Glomerular visceral epithelial cell (primary cell): Measurements from ENCODE around the gene CACNA1C.
A peak's percentile ranks its signal among the peaks of the same experiment; 100 is the strongest.

ENCODE experiments used
- DNase-seq: peaks from one replicate; pipeline ENCODE4 v3.0.0-alpha.2; 2016; ENCODE audit errors: extremely low spot score

CACNA1C gene

GRCh38 chr12:2551412-2551900, 498.7 kb downstream of the CACNA1C start:
- no peak for DNase-seq

- DNase-seq, result no peak
These were observed 499.4 kb downstream of the CACNA1C start for GRCh38 chr12:2552000-2552756.

GRCh38 chr12:2553388-2554126, 500.8 kb downstream of the CACNA1C start:
- no peak for DNase-seq

- DNase-seq, result no peak
These were observed 502.8 kb downstream of the CACNA1C start for GRCh38 chr12:2555487-2556082.

GRCh38 chr12:2557597-2557996, 504.8 kb downstream of the CACNA1C start:
- DNase-seq, result no peak

- no peak for DNase-seq
These were observed 507.1 kb downstream of the CACNA1C start for GRCh38 chr12:2559931-2560330.

- DNase-seq, result no peak
These were observed 507.6 kb downstream of the CACNA1C start for GRCh38 chr12:2560356-2560755.

- no peak for DNase-seq
These were observed 508.6 kb downstream of the CACNA1C start for GRCh38 chr12:2561367-2561766.

GRCh38 chr12:2562400-2562799, 509.6 kb downstream of the CACNA1C start:
- DNase-seq, result no peak

GRCh38 chr12:2563709-2564108, 510.9 kb downstream of the CACNA1C start:
- DNase-seq, result no peak

GRCh38 chr12:2566161-2566560, 513.4 kb downstream of the CACNA1C start:
- DNase-seq, result no peak

- DNase-seq, result no peak
These were observed 514.9 kb downstream of the CACNA1C start for GRCh38 chr12:2567711-2568110.

- no peak for DNase-seq
These were observed 517.8 kb downstream of the CACNA1C start for GRCh38 chr12:2570562-2570961.

- DNase-seq, result no peak
These were observed 521.7 kb downstream of the CACNA1C start for GRCh38 chr12:2574355-2574935.

- no peak for DNase-seq
These were observed 522.5 kb downstream of the CACNA1C start for GRCh38 chr12:2575245-2575644.

GRCh38 chr12:2578211-2578610, 525.4 kb downstream of the CACNA1C start:
- DNase-seq, result no peak

GRCh38 chr12:2578772-2579171, 526.0 kb downstream of the CACNA1C start:
- DNase-seq, result no peak

GRCh38 chr12:2580821-2581220, 528.0 kb downstream of the CACNA1C start:
- DNase-seq, result no peak

- DNase-seq, result no peak
These were observed 528.7 kb downstream of the CACNA1C start for GRCh38 chr12:2581293-2582045.

GRCh38 chr12:2582631-2583030, 529.8 kb downstream of the CACNA1C start:
- no peak for DNase-seq

GRCh38 chr12:2583091-2583497, 530.3 kb downstream of the CACNA1C start:
- peak; percentile 36 for DNase-seq
